ENCODE results near the gene ITGA8.

DNA sequence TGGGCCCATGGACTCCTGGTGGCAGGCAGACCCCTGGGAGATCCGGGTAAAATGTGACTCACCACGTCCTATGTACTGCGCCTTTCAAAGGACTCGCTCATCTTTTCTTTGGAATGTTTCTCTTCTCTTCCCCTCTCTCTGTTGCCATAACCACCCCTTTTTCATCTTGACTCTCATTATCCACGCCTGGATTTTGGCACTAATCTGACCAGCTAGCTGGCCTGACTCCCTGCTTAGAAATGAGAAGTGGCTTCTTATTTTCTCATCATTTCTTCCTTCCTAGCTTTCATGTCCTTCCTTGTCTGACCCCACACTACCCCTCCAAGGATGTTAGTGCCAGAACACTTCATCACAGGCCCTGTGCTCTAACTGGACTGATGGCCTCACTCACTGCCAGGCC lies 250.6 kb downstream of the ITGA8 start:
- no peak for TF ChIP-seq POLR2A (IDR thresholded peaks at IDR 0.05)
- TF ChIP-seq, protein P1, sequence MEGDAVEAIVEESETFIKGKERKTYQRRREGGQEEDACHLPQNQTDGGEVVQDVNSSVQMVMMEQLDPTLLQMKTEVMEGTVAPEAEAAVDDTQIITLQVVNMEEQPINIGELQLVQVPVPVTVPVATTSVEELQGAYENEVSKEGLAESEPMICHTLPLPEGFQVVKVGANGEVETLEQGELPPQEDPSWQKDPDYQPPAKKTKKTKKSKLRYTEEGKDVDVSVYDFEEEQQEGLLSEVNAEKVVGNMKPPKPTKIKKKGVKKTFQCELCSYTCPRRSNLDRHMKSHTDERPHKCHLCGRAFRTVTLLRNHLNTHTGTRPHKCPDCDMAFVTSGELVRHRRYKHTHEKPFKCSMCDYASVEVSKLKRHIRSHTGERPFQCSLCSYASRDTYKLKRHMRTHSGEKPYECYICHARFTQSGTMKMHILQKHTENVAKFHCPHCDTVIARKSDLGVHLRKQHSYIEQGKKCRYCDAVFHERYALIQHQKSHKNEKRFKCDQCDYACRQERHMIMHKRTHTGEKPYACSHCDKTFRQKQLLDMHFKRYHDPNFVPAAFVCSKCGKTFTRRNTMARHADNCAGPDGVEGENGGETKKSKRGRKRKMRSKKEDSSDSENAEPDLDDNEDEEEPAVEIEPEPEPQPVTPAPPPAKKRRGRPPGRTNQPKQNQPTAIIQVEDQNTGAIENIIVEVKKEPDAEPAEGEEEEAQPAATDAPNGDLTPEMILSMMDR (IDR thresholded peaks at IDR 0.05), result no peak

Data from heart left ventricle (tissue), 13 donors.